SK-N-SH (cell line): Measurements from ENCODE around the gene PRSS16.

ENCODE experiments used
- CTCF ChIP-seq: fragments of 200-600 bp; sonication (generic); IDR thresholded peaks from 2 replicates; pipeline ENCODE4 v1.6.1; 2017; ENCODE audit warnings: antibody characterized with exemption, mild to moderate bottlenecking, moderate library complexity
- EP300 ChIP-seq, 2 experiments: IDR thresholded peaks; 2 replicates each; pipeline versions ENCODE4 v1.4.0 to v1.6.1; 2012; ENCODE audit warnings: borderline replicate concordance in 1 of 2, low read depth in 1 of 2, low read length in 1 of 2
- GATA2 ChIP-seq: sonication (generic); formaldehyde crosslinking; IDR thresholded peaks from 2 replicates; pipeline ENCODE4 v1.5.0; 2020; ENCODE audit warnings: mild to moderate bottlenecking, missing genetic modification reagents
- JUND ChIP-seq: IDR thresholded peaks from 2 replicates; pipeline ENCODE4 v1.4.0; 2012
- POLR2AphosphoS5 ChIP-seq: IDR thresholded peaks from 2 replicates; pipeline ENCODE4 v1.6.1; 2012; ENCODE audit warnings: low read depth, low read length
- RFX5 ChIP-seq: IDR thresholded peaks from 2 replicates; pipeline ENCODE4 v1.6.1; 2012; ENCODE audit warnings: mild to moderate bottlenecking, improper control_type of control experiment, low read length

GRCh38 chr6:27224729-27225128, 22.8 kb upstream of the PRSS16 start:
- no peak for TF ChIP-seq EP300 (IDR thresholded peaks at IDR 0.05; ENCODE audit: borderline replicate concordance in 1 of 2, low read depth in 1 of 2, low read length in 1 of 2)
- no peak for TF ChIP-seq CTCF
- TF ChIP-seq RFX5 = no peak
- TF ChIP-seq JUND = no peak
- TF ChIP-seq POLR2AphosphoS5 = no peak
- TF ChIP-seq GATA2 (CRISPR knock-in tag) = no peak
